Glomerular visceral epithelial cell (primary cell): ENCODE data around the gene NPEPL1.
"Not testable (repeated sequence)": the region's sequence is repeated elsewhere in the genome, so short reads cannot be mapped to it uniquely, and the experiment has no call there.

Source experiments
- DNase-seq: peaks from one replicate; pipeline ENCODE4 v3.0.0-alpha.2; 2016; ENCODE audit errors: extremely low spot score

Gene NPEPL1

GRCh38 chr20:58740356-58741308, 48.0 kb downstream of the NPEPL1 start:
- no peak for DNase-seq

DNA sequence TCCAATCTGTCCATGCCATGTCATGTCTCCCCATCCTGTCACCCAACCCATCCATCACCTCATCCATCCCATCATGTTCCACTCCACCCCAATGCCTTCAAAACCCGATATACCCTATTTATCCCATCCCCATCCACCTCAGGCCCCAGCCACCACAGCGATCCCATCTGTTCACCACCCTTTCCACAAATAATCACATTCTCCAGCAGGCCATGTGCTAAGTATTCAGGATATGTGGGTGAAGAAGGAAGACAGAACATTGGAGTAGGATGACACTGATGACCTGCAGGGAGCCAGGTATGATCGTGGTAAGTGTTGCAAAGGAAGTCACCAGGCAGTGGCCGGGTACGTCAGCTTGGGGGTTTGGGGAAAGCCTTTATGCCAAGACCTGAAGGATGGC, 48.8 kb downstream of the NPEPL1 start:
- DNase-seq: no peak

- DNase-seq: no peak
Observed at GRCh38 chr20:58742668-58743566, 50.3 kb downstream of the NPEPL1 start.

DNA sequence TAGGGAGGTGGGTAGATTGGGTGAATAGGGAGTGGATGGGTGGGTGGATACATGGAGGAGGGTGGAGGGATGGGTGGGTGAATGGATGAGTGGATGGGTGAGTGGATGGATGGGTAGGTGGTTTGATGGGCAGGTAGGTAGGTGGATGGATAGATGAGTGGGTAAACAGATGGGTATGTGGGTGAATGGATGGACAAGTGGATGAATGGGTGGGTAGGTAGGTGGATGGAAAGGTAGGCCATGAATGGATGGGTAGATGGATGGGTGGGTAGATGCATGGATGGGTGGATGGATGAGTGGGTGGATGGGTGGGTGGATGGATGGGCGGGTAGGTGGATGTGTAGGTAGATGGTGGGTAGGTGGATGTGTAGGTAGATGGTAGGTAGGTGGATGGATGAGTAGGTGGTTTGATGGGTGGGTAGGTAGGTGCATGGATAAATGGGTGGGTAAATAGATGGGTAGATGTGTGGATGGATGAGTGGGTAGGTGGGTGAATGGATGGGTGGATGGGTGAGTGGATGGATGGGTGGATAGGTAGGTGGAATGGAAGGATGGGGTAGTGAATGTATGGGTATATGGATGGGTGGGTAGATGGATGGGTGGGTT, 51.4 kb downstream of the NPEPL1 start:
- DNase-seq: no peak

DNA sequence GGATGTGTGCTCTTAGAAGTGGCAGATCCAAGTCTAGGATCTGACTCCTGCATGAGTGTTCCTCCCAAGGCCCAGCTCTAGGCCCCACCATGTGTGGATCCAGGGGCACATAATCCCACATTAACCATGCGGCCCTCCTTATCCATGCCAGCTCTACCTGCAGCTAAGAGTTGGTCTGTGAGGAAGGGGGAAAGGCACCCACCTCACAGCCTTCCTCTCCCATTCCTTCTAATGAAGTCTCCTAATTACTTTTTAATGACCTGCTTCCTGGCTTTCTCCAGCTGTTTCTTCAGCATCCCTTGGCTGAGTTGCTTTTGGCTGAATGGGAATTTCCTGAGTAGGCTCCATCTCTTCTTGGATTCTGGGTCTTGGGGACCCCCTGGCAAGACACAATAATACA, 52.2 kb downstream of the NPEPL1 start:
- no peak for DNase-seq

DNA sequence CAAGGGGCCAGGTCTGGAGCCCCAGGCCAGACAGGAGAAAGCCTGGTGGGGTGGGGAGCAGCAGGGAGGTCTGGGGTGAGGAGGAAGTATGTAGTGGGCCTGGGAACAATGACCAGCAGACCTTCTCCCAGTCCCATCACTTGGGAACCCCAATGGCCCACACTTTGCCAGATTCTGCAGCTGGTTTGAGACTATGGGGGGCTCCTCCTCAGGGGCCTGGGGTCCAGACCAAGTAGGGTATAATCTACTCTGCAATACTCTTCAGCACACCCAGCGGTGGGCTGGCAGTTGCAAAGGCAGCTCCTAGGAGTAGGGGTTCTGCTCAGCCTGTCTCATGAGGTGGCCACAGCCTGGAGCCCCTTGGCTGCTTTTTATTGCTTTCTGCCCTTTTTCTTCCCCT, 52.8 kb downstream of the NPEPL1 start:
- no peak for DNase-seq

DNA sequence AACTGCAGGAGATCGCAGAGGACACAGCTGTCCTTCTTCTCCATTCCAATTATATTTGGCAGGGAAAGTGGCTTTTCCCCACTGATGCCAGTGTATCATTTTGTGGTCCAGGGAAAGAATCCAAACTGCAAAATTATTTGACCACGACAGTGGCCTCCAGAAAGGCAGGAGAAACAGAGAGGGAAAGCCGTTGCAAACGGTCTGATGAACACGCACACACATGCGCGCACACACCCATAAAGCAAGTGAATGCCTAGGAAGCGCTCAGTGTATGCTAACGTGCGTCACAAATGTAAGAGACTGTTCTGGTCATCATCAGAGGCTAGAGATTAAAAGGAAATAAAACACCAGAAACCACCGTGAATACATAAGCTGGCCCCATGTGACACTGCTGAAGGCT, 54.0 kb downstream of the NPEPL1 start:
- peak; percentile 8 for DNase-seq

- no peak for DNase-seq
Observed at GRCh38 chr20:58747211-58747610, 54.6 kb downstream of the NPEPL1 start.

DNA sequence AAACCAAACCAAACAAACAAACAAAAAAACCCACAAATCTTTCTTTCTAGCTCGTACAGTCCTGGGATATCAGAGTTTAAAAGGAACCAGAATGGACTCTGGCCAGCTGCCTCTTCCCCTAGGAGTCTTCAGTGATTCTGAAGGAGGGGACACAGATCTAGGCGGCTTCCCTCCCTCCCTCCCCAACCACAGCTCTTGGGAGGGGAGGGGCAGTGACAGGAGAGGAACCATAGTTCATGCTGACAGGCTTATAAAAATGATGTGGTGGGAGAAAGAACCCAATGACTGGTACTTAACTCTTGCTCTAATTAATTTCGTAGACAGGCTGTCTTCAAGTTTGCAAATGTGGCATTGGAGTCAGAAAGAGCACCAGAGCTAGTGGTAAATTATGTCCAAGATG, 56.0 kb downstream of the NPEPL1 start:
- no peak for DNase-seq

- no peak for DNase-seq
Observed at GRCh38 chr20:58749098-58749769, 56.6 kb downstream of the NPEPL1 start.

DNA sequence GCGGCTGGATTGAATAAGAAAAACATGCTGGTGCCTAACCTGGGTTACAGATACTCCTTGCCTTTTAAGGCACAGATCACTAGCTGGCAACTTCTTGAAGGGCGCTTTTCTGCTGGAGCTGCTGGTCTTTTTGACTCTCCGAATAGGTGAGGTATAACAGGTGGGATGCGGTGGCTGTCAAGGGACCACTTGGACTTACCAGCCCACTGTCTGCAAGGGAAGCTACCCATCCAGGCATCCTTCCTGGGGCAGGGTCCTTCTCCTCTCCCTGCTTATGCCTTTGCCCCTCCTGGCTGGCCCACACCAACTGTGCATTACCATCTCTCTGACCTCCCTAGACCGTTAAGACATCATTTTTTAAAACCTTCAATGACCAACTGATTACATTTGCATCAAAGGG, 57.4 kb downstream of the NPEPL1 start:
- DNase-seq: no peak

DNA sequence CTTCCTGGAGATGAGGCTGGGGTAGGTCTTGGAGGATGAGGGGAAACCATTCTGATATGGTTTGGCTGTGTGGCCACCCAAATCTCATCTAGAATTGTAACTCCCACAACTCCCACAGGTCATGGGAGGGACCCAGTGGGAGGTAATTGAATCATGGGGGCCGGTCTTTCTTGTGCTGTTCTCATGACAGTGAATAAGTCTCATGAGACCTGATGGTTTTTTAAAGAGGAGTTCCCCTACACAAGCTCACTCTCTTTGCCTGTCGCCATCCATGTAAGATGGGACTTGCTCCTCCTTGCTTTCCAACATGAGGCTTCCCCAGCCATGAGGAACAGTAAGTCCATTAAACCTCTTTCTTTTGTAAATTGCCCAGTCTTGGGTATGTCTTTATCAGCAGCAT, 58.1 kb downstream of the NPEPL1 start:
- not testable (repeated sequence) for DNase-seq

GRCh38 chr20:58751979-58752378, 59.4 kb downstream of the NPEPL1 start:
- no peak for DNase-seq

DNA sequence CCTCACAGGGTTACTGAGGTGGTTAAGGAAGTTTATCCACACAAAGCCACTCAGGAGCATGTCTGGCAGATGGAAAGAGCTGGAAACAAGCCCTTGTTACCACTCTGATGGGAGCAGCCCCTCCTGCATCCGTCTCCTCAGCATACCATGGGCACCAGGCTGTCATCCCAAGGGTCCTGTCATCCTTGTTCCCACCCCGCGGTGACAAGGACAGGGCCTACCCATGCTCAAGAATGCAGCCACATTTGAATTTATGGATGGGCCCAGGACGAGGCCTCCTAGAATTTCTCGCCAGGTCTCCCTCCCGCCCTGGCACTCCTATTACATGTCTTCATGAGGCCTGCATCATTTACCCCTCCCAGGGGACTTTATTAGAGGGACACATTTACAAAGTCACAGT, 60.0 kb downstream of the NPEPL1 start:
- DNase-seq: no peak

GRCh38 chr20:58753267-58753921, 60.8 kb downstream of the NPEPL1 start:
- no peak for DNase-seq

- no peak for DNase-seq
Observed at GRCh38 chr20:58753922-58754551, 61.4 kb downstream of the NPEPL1 start.

GRCh38 chr20:58754584-58754983, 62.0 kb downstream of the NPEPL1 start:
- DNase-seq: no peak

- no peak for DNase-seq
Observed at GRCh38 chr20:58755062-58755697, 62.6 kb downstream of the NPEPL1 start.

- no peak for DNase-seq
Observed at GRCh38 chr20:58755766-58756449, 63.3 kb downstream of the NPEPL1 start.

GRCh38 chr20:58756450-58756775, 63.8 kb downstream of the NPEPL1 start:
- no peak for DNase-seq
